Measurements from ENCODE around the gene OBSCN. TPM values are rescaled to one million over a fixed set of nuclear protein-coding genes. Genes with fewer than 3 reads are reported as not detected.

Gene OBSCN
- total and polyA plus RNA-seq, 2 donors (not counting 3 experiments of a cell fraction or from before 2014, with no cell fraction given): 1.5 to 2.9 TPM

DNA sequence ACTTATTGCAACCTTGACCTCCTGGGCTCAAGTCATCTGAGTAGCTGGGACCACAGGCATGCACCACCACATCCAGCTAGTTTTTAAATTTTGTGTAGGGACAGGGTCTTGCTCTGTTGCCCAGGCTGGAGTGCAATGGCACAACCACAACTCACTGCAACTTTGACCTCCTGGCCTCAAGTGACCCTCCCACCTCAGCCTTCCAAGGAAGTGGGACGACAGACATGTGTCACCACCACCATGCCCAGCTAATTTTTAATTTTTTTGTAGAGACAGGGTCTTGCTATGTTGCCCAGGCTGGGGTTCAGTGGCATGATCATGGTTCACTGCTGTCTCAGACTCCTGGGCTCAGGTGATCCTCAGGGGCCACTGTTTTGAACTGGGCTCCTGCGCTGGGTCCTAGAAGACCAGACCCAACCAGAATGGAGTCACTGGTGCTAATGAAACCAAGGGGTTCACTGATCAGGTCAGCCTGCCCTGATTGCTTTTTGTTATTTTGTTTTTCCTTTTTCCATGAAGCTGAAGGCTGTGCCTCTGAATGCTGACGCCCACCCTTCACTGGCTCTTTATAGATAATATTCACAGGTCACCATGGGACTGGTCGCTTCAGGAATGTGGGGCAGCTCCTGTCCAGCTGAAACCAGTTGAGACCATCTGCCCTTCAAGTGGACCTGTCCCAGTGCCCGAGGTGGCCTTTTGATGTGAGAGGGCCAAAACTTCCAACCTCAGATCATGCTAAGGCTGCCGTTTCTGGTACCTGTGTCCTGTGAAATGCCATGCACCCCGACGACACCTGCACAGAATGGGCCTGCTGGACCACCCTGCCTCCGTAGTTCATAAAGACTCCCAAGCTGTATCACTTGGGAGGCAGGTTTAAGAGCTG, 203.9 kb downstream of the OBSCN start:
- H3K79me2 ChIP-seq (ENCODE audit: control insufficient read depth, insufficient read depth, low read length): peaks cover 5% of the 10 kb centered on the region
- H3K9ac ChIP-seq (replicated peaks; ENCODE audit: extremely low read depth, insufficient read depth, low read length): no peak overlapping the region
- BruUV-seq (replicated peaks): no TSS peak
- FAIRE-seq (no peak), DNase-seq (ENCODE audit: low read depth, low spot score) (no peak)
- H3K4me2 ChIP-seq (ENCODE audit: insufficient read depth, low read length): no peak overlapping the region
- peaks cover 15 to 18% of the 10 kb centered on the region in 2 experiments for H3K27me3 ChIP-seq (ENCODE audit: control insufficient read depth in 2 of 2, insufficient read depth in 2 of 2, low read length in 2 of 2)
- no peaks in the 10 kb centered on the region for H3K36me3 ChIP-seq (ENCODE audit: control insufficient read depth in 2 of 2, extremely low read depth in 1 of 2, insufficient read depth in 2 of 2, low read length in 2 of 2)
- CTCF ChIA-PET: interaction anchor here (0.9 to 1.1 kb wide), 3 partner anchors 13 to 46 kb away, joined by 3 to 6 read pairs (median 4); a partner anchor contains a TSS
- no peaks in the 10 kb centered on the region for H4K20me1 ChIP-seq (replicated peaks; ENCODE audit: control insufficient read depth, extremely low read depth, insufficient read depth, low read length)
- no peak overlapping the region for H2AFZ ChIP-seq (ENCODE audit: low read depth, low read length)
- no peaks in the 10 kb centered on the region for H3K9me3 ChIP-seq (replicated peaks; ENCODE audit: control insufficient read depth, insufficient read depth, low read length)
- no peak overlapping the region for H3K27ac ChIP-seq (ENCODE audit: insufficient read depth, low read depth, low read length)
- dilution Hi-C loops (cut with MboI; ENCODE audit: extremely low pct_ligation_motif_present, low sequenced_read_pairs) (no loop called here), intact Hi-C loops (cut with micrococcal nuclease) (no loop called here)
- H3K9me1 ChIP-seq (replicated peaks; ENCODE audit: control insufficient read depth, extremely low read depth, insufficient read depth, low read length): no peaks in the 10 kb centered on the region
- no peak for TF ChIP-seq POLR2AphosphoS5 (IDR thresholded peaks at IDR 0.05; ENCODE audit: insufficient read depth, low read depth, low read length)
- TF ChIP-seq JUN (IDR thresholded peaks at IDR 0.05; ENCODE audit: borderline replicate concordance, insufficient read depth, insufficient read length, low read depth): no peak
- TF ChIP-seq, protein P1, sequence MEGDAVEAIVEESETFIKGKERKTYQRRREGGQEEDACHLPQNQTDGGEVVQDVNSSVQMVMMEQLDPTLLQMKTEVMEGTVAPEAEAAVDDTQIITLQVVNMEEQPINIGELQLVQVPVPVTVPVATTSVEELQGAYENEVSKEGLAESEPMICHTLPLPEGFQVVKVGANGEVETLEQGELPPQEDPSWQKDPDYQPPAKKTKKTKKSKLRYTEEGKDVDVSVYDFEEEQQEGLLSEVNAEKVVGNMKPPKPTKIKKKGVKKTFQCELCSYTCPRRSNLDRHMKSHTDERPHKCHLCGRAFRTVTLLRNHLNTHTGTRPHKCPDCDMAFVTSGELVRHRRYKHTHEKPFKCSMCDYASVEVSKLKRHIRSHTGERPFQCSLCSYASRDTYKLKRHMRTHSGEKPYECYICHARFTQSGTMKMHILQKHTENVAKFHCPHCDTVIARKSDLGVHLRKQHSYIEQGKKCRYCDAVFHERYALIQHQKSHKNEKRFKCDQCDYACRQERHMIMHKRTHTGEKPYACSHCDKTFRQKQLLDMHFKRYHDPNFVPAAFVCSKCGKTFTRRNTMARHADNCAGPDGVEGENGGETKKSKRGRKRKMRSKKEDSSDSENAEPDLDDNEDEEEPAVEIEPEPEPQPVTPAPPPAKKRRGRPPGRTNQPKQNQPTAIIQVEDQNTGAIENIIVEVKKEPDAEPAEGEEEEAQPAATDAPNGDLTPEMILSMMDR (IDR thresholded peaks at IDR 0.05; ENCODE audit: extremely low read depth in 1 of 2, insufficient read depth in 1 of 2, low read depth in 1 of 2, low read length in 2 of 2): no peak
- TF ChIP-seq, protein P2, sequence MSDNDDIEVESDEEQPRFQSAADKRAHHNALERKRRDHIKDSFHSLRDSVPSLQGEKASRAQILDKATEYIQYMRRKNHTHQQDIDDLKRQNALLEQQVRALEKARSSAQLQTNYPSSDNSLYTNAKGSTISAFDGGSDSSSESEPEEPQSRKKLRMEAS (IDR thresholded peaks at IDR 0.05; ENCODE audit: insufficient read depth, insufficient read length): no peak
- no peak for TF ChIP-seq GATA2 (IDR thresholded peaks at IDR 0.05; ENCODE audit: insufficient read depth, insufficient read length, low read depth, low read length)
- TF ChIP-seq EZH2 (IDR thresholded peaks at IDR 0.05; ENCODE audit: borderline replicate concordance, low read depth, low read length, severe bottlenecking): no peak
- no peak for TF ChIP-seq MYC (IDR thresholded peaks at IDR 0.05; ENCODE audit: low read depth, low read length)
- no peak for TF ChIP-seq FOS (IDR thresholded peaks at IDR 0.05; ENCODE audit: borderline replicate concordance, insufficient read depth, low read length)
- no peak for TF ChIP-seq POLR2A (IDR thresholded peaks at IDR 0.05; ENCODE audit: low read depth, low read length)
- H3K4me3 ChIP-seq (replicated peaks in 1 of 3; ENCODE audit: insufficient read depth in 1 of 3, low read depth in 1 of 3, low read length in 3 of 3): no peak overlapping the region
- POLR2A ChIA-PET: interaction anchor here (0.6 kb wide), 1 partner anchor 132 kb away, joined by 3 read pairs; no protein-coding TSS in a partner anchor
- H3K4me1 ChIP-seq (ENCODE audit: control insufficient read depth, extremely low read depth, insufficient read depth, low read length): peaks cover 6% of the 10 kb centered on the region
